ENCODE results near the gene YIF1B.

Gene YIF1B

DNA sequence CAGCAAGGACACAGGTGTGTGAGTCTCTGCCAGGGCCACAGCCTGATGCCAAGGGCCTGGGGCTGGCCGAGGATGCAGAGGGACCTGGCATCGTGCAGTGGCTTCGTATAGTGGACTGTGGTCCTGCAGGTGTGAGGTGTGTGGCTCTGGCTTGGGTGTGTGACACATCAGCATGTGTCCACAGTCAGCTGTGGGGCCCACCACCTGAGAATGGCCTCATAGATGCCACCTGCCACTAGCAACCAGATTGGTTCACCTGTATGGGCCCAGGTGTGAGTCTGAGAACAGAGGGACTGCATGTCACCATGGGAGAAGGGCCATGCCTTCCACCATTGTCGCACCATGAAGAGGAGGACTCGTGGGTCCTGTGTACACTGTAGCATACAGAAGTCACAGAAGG is 62.0 kb downstream of the YIF1B start:
- TF ChIP-seq, protein P1, sequence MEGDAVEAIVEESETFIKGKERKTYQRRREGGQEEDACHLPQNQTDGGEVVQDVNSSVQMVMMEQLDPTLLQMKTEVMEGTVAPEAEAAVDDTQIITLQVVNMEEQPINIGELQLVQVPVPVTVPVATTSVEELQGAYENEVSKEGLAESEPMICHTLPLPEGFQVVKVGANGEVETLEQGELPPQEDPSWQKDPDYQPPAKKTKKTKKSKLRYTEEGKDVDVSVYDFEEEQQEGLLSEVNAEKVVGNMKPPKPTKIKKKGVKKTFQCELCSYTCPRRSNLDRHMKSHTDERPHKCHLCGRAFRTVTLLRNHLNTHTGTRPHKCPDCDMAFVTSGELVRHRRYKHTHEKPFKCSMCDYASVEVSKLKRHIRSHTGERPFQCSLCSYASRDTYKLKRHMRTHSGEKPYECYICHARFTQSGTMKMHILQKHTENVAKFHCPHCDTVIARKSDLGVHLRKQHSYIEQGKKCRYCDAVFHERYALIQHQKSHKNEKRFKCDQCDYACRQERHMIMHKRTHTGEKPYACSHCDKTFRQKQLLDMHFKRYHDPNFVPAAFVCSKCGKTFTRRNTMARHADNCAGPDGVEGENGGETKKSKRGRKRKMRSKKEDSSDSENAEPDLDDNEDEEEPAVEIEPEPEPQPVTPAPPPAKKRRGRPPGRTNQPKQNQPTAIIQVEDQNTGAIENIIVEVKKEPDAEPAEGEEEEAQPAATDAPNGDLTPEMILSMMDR (IDR thresholded peaks at IDR 0.05), result no peak
